GM18861 (cell line): ENCODE measurements around the gene MAP2K5.

Experiments
- ATAC-seq: cut with Tn5 transposase; IDR thresholded peaks from one replicate; pipeline ENCODE4 v1.9.1; 2021; ENCODE audit not compliant: unreplicated experiment

MAP2K5 gene

GRCh38 chr15:67852418-67852817 lies 309.9 kb downstream of the MAP2K5 start:
- ATAC-seq = no peak

GRCh38 chr15:67853454-67853853 lies 311.0 kb downstream of the MAP2K5 start:
- ATAC-seq = no peak

GRCh38 chr15:67854358-67854757 lies 311.9 kb downstream of the MAP2K5 start:
- no peak for ATAC-seq

- ATAC-seq = no peak
These were observed 313.3 kb downstream of the MAP2K5 start for GRCh38 chr15:67855842-67856241.
